Measurements from ENCODE around the gene MPLKIP.

GRCh38 chr7:40133561-40134427, 628 bp downstream of the MPLKIP start:
- TF ChIP-seq, protein P1, sequence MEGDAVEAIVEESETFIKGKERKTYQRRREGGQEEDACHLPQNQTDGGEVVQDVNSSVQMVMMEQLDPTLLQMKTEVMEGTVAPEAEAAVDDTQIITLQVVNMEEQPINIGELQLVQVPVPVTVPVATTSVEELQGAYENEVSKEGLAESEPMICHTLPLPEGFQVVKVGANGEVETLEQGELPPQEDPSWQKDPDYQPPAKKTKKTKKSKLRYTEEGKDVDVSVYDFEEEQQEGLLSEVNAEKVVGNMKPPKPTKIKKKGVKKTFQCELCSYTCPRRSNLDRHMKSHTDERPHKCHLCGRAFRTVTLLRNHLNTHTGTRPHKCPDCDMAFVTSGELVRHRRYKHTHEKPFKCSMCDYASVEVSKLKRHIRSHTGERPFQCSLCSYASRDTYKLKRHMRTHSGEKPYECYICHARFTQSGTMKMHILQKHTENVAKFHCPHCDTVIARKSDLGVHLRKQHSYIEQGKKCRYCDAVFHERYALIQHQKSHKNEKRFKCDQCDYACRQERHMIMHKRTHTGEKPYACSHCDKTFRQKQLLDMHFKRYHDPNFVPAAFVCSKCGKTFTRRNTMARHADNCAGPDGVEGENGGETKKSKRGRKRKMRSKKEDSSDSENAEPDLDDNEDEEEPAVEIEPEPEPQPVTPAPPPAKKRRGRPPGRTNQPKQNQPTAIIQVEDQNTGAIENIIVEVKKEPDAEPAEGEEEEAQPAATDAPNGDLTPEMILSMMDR (IDR thresholded peaks at IDR 0.05; ENCODE audit: low read depth, low read length, poor library complexity, severe bottlenecking): no peak
- TF ChIP-seq EZH2phosphoT487 (IDR thresholded peaks at IDR 0.05; ENCODE audit: borderline replicate concordance, low read length): no peak
